ENCODE results near the gene TFDP2.

GRCh38 chr3:141938011-141938500, 211.3 kb downstream of the TFDP2 start:
- TF ChIP-seq CTCF (IDR thresholded peaks at IDR 0.05; ENCODE audit: low read depth, low read length, poor library complexity, severe bottlenecking) (no peak), EZH2phosphoT487 (IDR thresholded peaks at IDR 0.05; ENCODE audit: borderline replicate concordance, low read length) (no peak)

All from DOHH2 (cell line).